Osteoblast (primary cell): ENCODE measurements around the gene MCEE. TPM values are rescaled to one million over a fixed set of nuclear protein-coding genes. Genes with fewer than 3 reads are reported as not detected.

Source experiments
- DNase-seq: peaks from one replicate; pipeline ENCODE4 v3.0.0; 2011; ENCODE audit warnings: low spot score, mixed read lengths; ENCODE audit not compliant: insufficient read length; ENCODE audit errors: missing footprints
- H2AFZ ChIP-seq: 2 replicates; pipeline ENCODE4 v1.6.0; 2011; ENCODE audit warnings: mild to moderate bottlenecking, low read length
- H3K27ac ChIP-seq: 2 replicates; pipeline ENCODE4 v1.5.1; 2011; ENCODE audit warnings: mild to moderate bottlenecking, low read depth, low read length, moderate library complexity
- H3K27me3 ChIP-seq: 2 replicates; pipeline ENCODE4 v1.6.0; 2012; ENCODE audit warnings: mild to moderate bottlenecking, control low read depth, inconsistent platforms, low read length, moderate library complexity; ENCODE audit not compliant: insufficient read depth
- H3K36me3 ChIP-seq: 2 replicates; pipeline ENCODE4 v1.5.1; 2011; ENCODE audit warnings: mild to moderate bottlenecking, low read length, control low read depth, moderate library complexity; ENCODE audit not compliant: insufficient read depth
- H3K4me1 ChIP-seq: 2 replicates; pipeline ENCODE4 v1.5.1; 2011; ENCODE audit warnings: mild to moderate bottlenecking, low read length, control low read depth, moderate library complexity; ENCODE audit not compliant: insufficient read depth
- H3K4me2 ChIP-seq: 2 replicates; pipeline ENCODE4 v1.6.0; 2011; ENCODE audit warnings: mild to moderate bottlenecking, low read length; ENCODE audit not compliant: insufficient read depth
- H3K4me3 ChIP-seq: fragments of 200-600 bp; sonication (generic); 3 replicates; pipeline ENCODE4 v1.5.1; 2012; ENCODE audit warnings: mild to moderate bottlenecking, low read length, inconsistent platforms; ENCODE audit not compliant: insufficient read depth
- H3K79me2 ChIP-seq: 2 replicates; pipeline ENCODE4 v1.6.0; 2012; ENCODE audit warnings: mild to moderate bottlenecking, low read length, control low read depth, inconsistent platforms; ENCODE audit not compliant: insufficient read depth
- H3K9me3 ChIP-seq: 2 replicates; pipeline ENCODE4 v1.5.1; 2011; ENCODE audit warnings: low read depth, low read length, control low read depth
- H4K20me1 ChIP-seq: 2 replicates; pipeline ENCODE4 v1.6.0; 2012; ENCODE audit warnings: mild to moderate bottlenecking, low read length, control low read depth; ENCODE audit not compliant: insufficient read depth
- CTCF ChIP-seq: IDR thresholded peaks from 2 replicates; pipeline ENCODE4 v1.5.1; 2011; ENCODE audit warnings: mild to moderate bottlenecking, low read depth, low read length, moderate library complexity; ENCODE audit errors: extremely low read depth
- total RNA-seq: library from RNA; depleted of rRNA; stranded (reverse); fragments of >200 nt; gene quantifications from 2 replicates; pipeline ENCODE4 v1.2.3, GENCODE V29; 2012

Gene MCEE
- total RNA-seq, 1 donor, result 21.4 TPM

GRCh38 chr2:71154798-71155197 is 24.8 kb upstream of the MCEE start:
- peak; percentile 32 for TF ChIP-seq CTCF
- H3K4me1 ChIP-seq, result peaks cover 2% of the 10 kb centered on the region
- no peaks in the 10 kb centered on the region for H3K9me3 ChIP-seq
- no peak overlapping the region for H3K4me2 ChIP-seq
- H3K4me3 ChIP-seq, result no peak overlapping the region
- DNase-seq, result peak; percentile 72
- no peak overlapping the region for H2AFZ ChIP-seq
- peaks cover 8% of the 10 kb centered on the region for H3K27me3 ChIP-seq
- H3K36me3 ChIP-seq, result peaks cover 7% of the 10 kb centered on the region
- H4K20me1 ChIP-seq, result no peaks in the 10 kb centered on the region
- H3K27ac ChIP-seq, result no peak overlapping the region
- H3K79me2 ChIP-seq, result no peaks in the 10 kb centered on the region

GRCh38 chr2:71154279-71154678 is 24.2 kb upstream of the MCEE start:
- Histone ChIP-seq H3K4me3 (no peak overlapping the region), H3K4me1 (peaks cover 2% of the 10 kb centered on the region), H4K20me1 (peaks cover 1% of the 10 kb centered on the region), H3K79me2 (no peaks in the 10 kb centered on the region), H3K27me3 (peaks cover 8% of the 10 kb centered on the region), H2AFZ (no peak overlapping the region), H3K4me2 (no peak overlapping the region), H3K9me3 (no peaks in the 10 kb centered on the region), H3K27ac (no peak overlapping the region), H3K36me3 (peaks cover 12% of the 10 kb centered on the region)
- no peak for TF ChIP-seq CTCF
- DNase-seq, result no peak

GRCh38 chr2:71153585-71154224 is 23.7 kb upstream of the MCEE start:
- H3K4me2 ChIP-seq, result no peak overlapping the region
- H3K27ac ChIP-seq, result no peak overlapping the region
- H3K36me3 ChIP-seq, result peaks cover 18% of the 10 kb centered on the region
- no peak for TF ChIP-seq CTCF
- no peaks in the 10 kb centered on the region for H3K79me2 ChIP-seq
- H4K20me1 ChIP-seq, result peaks cover 2% of the 10 kb centered on the region
- no peak overlapping the region for H3K4me3 ChIP-seq
- peaks cover 2% of the 10 kb centered on the region for H3K4me1 ChIP-seq
- H3K27me3 ChIP-seq, result peaks cover 8% of the 10 kb centered on the region
- peak; percentile 49 for DNase-seq
- no peaks in the 10 kb centered on the region for H3K9me3 ChIP-seq
- H2AFZ ChIP-seq, result no peak overlapping the region

GRCh38 chr2:71151620-71152019 is 21.6 kb upstream of the MCEE start:
- peak; percentile 32 for DNase-seq

More at GRCh38 chr2:71151620-71152019, 21.6 kb upstream of the MCEE start:
- peaks cover 5% of the 10 kb centered on the region for H3K27me3 ChIP-seq
- H3K4me1 ChIP-seq, result no peaks in the 10 kb centered on the region
- no peaks in the 10 kb centered on the region for H3K79me2 ChIP-seq
- peaks cover 11% of the 10 kb centered on the region for H4K20me1 ChIP-seq
- H3K4me2 ChIP-seq, result no peak overlapping the region
- H3K9me3 ChIP-seq, result no peaks in the 10 kb centered on the region
- peaks cover 36% of the 10 kb centered on the region for H3K36me3 ChIP-seq
- no peak for TF ChIP-seq CTCF
- no peak overlapping the region for H3K4me3 ChIP-seq
- no peak overlapping the region for H2AFZ ChIP-seq
- no peak overlapping the region for H3K27ac ChIP-seq
